Embryonic facial prominence (tissue), 1 donor: ENCODE results near the gene AUP1.

Experiments
- DNase-seq: peaks from one replicate; pipeline ENCODE4 v3.0.0-alpha.2; 2016; ENCODE audit errors: extremely low spot score

The AUP1 gene

GRCh38 chr2:74513605-74514367, 15.7 kb downstream of the AUP1 start:
- no peak for DNase-seq

GRCh38 chr2:74512744-74513604, 16.5 kb downstream of the AUP1 start:
- DNase-seq = no peak

DNA sequence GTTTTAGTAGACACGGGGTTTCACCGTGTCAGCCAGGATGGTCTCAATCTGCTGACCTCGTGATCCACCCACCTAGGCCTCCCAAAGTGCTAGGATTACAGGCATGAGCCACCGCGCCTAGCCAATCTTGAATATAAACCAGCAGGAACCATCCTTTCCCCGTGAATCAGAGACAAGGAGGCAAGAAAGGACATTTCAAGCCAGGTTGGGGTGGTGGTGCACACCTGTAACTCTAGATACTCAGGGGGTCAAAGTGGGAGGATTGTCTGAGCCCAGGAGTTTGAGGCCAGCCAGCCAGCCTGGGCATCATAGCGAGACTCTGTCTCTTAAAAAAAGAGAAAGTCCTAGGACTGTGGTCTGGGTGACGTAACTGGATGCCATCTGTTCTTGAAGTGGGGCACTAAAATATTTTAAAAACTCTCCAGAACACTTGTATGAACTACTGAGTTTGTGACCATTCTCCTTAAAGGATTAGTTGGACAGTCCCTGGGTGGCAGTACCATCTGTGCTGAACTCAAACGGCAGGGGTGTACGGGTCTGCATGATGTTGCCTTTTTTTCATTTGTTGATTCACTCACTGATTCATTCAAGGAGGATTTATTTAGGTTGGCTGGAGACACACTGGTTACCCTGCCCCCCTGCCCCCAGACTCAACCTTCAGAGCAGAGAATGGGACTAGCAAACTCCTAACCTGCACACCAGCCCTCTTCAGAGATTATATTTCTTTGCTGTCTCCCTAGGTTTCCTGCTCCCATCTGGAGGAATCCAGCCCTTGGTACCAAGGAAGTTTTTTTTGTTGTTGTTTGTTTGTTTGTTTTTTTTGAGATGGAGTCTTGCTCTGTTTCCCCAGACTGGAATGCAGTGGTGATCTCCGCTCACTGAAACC, 18.2 kb downstream of the AUP1 start:
- DNase-seq = no peak

DNA sequence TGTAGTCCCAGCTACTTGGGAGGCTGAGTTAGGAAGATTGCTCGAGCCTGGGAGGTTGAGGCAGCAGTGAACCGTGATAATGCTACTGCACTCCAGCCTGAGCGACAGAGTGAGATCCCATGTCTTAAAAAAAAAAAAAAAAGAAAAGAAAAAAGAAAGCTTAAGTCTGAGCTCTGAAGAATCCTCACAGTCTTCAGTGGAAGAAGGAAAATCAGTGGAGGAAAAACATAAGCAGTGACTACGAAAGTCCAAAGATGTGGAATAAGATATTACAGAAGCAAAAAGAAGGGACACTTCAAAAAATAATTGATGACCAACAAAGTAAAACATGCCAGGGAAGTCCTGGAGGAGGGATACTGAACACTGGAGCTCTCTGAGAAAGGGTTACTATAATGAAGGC, 19.2 kb downstream of the AUP1 start:
- DNase-seq = no peak

DNA sequence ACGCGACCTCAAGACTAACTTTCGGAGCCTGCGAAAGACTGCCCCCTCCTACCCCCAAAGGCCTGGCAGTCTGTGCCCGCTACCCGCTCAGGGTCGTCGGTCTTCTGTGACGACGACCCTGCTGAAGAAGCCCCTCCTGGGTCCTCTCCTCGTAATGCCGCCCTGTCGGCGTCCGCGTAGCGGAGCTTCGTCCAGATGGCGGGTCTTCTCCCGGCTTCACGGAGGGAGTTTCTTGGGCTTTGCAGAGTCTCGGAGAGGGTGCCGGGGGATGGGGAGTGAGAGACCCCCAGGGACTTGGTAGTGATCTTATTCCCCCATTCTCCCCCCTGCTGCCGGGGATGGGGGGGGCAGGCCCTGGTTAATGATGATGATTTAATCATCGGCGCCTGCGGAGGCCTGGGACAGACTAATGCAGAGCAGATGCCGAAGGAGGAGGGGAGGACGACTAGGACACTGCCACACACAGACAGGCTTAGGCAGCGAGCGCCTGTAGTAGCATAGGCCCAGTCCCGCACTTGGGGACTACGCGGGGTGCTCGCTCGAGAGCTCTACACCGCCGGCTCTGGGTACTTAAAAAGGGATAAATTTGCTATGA, 21.5 kb downstream of the AUP1 start:
- no peak for DNase-seq

- DNase-seq = peak; percentile 95
These were observed 22.2 kb downstream of the AUP1 start, which contains the start of gene PCGF1 for GRCh38 chr2:74507145-74507925. Gene PCGF1, minus strand, starts transcription at chr2:74507695. Its CDS starts 27 bp downstream, at chr2:74507668.

- no peak for DNase-seq
These were observed 23.9 kb downstream of the AUP1 start for GRCh38 chr2:74505448-74506246.

DNA sequence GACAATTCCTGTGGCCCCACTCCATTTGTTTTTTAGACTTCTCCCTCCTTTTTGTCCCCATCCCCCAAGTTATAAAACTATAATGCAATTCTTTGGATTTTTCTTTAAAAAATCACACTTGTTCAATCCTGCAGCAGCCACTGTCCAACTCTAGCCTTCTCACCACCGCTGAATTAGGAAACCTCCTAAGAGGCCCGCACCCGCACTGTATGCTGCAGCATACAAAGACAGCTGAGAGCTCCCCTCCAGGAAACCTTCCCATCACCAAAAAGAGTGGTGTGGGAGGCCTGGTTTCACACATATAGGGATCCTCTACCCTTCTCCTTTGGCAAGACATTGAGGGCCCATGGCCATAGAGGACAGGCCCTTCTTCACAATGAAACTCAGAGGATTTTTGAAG, 24.9 kb downstream of the AUP1 start:
- DNase-seq = no peak

DNA sequence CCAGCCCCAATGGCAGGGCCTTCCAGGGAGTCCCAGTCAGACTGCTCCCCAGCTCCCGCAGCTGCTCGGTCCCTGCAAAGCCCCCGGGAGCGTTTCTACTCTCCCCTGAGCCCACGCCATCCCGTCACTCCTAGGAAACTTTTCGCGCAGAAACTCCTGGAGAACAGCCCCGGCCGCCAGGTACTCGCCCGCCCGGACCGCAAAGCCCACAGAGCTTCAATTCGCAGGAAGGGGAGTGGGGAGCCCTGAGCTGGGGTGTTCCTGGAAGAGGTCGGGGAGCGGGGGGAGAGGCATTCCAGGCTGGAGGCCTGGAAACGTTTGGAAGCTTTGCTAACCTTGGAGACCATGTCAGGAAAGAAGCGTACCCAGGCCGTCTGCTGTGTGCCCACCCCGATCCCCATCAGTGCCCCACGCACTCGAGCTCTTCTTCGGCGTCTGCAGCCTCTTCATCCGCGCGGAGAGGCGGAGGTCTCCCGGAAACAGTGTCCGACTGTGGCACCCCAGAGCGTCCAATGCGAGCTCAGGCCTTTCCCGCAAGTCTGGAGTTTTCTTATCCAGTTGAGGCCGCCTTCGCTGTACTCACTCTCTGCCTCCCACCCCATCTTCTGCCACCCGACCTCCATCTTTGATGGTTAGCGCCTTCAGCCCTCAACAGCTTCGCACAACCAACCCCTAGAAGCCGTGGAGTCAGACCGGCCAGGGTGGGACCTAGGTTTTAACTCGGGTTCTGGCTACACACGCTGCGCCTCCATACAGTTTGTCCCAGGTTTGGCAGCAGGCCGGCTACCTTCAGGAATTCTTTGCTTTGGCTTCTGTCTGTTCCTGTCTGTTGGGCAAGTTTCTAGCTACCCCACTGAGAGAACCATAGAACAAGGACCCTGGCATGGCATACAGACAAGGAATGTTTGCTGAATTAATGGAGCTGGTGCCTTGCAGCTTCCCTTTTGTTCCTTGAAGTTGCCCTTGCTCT, 25.7 kb downstream of the AUP1 start:
- DNase-seq = no peak

DNA sequence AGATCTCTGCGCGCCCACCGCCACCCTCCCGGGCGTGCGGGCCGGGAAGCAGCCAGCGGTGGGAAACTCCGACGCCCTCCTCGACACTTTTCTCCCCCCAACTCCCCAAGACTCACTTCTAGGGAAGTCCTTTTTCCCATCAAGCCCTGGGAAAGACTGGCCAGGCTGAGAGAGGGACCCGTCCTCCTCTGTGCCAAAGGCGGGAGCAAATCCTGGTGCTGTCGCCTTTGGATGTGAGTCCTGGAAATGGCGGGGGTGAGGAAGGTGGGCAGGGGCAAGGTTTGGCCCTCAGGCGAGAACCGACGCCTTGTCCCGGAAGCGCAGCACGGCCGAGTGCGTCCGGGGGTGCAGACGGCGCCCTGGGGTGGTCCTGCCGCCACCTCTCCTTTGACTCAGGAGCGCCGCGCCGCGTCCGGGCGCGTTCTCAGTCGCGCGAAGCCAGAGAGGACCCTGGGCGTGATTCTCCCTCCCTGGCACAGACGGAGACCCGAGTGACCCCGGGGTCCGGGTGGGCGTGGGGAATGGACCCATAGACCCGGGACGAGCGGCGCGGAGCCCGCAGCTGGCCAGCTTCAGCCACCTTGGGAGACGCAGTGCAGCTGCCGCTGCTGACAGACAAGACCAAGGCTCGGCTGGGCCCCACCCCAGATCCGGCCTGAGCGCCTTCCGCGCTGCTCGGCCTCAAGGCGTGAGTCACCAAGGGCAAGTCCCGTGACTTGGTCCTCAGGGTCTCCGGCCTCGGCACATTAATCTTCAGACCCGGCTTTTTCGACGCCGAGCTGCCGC, 26.6 kb downstream of the AUP1 start:
- no peak for DNase-seq

DNA sequence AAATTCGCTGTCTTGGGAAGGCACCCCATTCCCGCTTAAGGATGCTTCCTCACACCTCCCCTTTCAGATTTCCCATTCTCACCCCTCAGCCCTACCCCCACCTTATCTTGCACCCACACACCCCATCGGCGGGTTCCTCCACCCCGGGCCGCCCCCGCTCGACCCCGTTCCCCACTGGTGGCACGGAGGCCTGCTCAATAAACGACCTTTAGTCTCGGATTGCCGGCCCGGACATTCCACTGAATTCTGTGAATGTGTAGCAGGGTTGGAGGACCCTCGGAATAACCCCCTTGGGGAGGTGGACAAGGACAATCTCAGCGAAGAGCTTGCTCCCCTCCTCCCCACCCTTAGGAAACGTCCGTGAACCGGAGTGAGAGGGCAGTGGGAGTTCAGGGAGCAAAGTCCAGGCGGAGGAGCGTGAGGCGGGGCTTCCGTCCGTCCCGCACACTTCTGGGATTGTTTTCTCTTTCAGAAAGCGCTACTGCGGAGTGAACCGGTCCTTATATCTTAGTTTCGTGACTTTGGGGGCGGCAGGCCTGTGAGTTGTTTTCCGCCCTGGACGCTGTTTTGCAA, 27.3 kb downstream of the AUP1 start:
- no peak for DNase-seq

GRCh38 chr2:74501335-74502071, 28.0 kb downstream of the AUP1 start:
- DNase-seq = no peak

GRCh38 chr2:74500578-74500946, 28.9 kb downstream of the AUP1 start:
- DNase-seq = no peak

DNA sequence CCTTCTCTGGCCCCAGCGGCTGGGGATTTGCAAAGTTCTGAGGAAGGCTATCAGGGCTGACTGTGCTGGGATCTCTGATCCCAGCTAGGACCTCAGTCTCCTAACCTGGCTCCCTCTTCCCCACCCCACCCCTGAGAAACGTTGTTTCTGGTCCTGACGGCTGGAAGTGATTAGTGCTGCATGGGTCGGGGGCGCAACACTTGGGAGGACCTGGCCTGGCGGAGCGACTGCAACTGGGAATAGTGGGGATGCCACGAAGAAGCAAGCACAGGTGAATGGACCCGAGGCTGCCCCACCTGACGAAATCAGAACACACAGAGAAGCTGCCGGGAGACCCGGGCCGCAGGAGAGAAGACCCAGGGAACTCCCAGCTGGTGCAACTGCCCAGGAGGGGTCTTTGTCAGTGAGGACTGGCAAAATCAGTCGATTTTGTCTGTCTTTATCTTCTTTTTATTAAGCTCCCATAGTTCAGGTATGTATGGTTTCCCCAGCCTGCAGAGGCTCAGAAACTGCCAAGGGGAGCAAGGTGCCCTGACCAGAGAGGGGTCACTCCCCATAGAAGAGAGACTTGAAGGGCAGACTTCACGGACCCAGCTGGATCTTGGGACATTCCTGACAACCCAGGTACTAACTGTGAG, 29.4 kb downstream of the AUP1 start:
- DNase-seq = no peak

GRCh38 chr2:74499267-74499939, 30.1 kb downstream of the AUP1 start, which contains the start of gene LBX2:
Gene LBX2, minus strand, starts transcription at chr2:74499603. Its CDS starts 66 bp downstream, at chr2:74499537.
- DNase-seq = no peak
